GM19452 (cell line): Measurements from ENCODE around the gene ZNF525.
"Not testable (repeated sequence)": the region's sequence is repeated elsewhere in the genome, so short reads cannot be mapped to it uniquely, and the experiment has no call there.

Source experiments
- ATAC-seq: cut with Tn5 transposase; IDR thresholded peaks from one replicate; pipeline ENCODE4 v1.9.1; 2021; ENCODE audit not compliant: unreplicated experiment

The ZNF525 gene

GRCh38 chr19:53394974-53395839 lies 29.7 kb downstream of the ZNF525 start, which contains the start of gene ZNF765:
TSS of gene ZNF765 (plus strand) at chr19:53395149. CDS start at chr19:53398016, 2,867 bp downstream.
- peak; percentile 88 for ATAC-seq

GRCh38 chr19:53395840-53396524 lies 30.5 kb downstream of the ZNF525 start:
- ATAC-seq, result not testable (repeated sequence)

- no peak for ATAC-seq
These were observed 31.0 kb downstream of the ZNF525 start for GRCh38 chr19:53396525-53396868.

- not testable (repeated sequence) for ATAC-seq
These were observed 32.4 kb downstream of the ZNF525 start for GRCh38 chr19:53397918-53398317.

GRCh38 chr19:53409505-53410204 lies 44.1 kb downstream of the ZNF525 start:
- no peak for ATAC-seq

- not testable (repeated sequence) for ATAC-seq
These were observed 55.2 kb downstream of the ZNF525 start for GRCh38 chr19:53420520-53421315.

- no peak for ATAC-seq
These were observed 57.0 kb downstream of the ZNF525 start for GRCh38 chr19:53422551-53422950.

- not testable (repeated sequence) for ATAC-seq
These were observed 57.6 kb downstream of the ZNF525 start for GRCh38 chr19:53423074-53423473.

- not testable (repeated sequence) for ATAC-seq
These were observed 58.2 kb downstream of the ZNF525 start for GRCh38 chr19:53423680-53424079.

GRCh38 chr19:53424968-53425597 lies 59.6 kb downstream of the ZNF525 start:
- ATAC-seq, result no peak

- ATAC-seq, result peak; percentile 95
These were observed 66.0 kb downstream of the ZNF525 start, which contains the start of gene ZNF761 for GRCh38 chr19:53431399-53432087. TSS of gene ZNF761 (plus strand) at chr19:53431984. CDS start at chr19:53447269, 15,285 bp downstream.

GRCh38 chr19:53432088-53432661 lies 66.7 kb downstream of the ZNF525 start:
- ATAC-seq, result peak; percentile 18
